GM12878 (cell line): ENCODE measurements around the gene DTX3. TPM values are rescaled to one million over a fixed set of nuclear protein-coding genes. Genes with fewer than 3 reads are reported as not detected.

Experiments used
- ATAC-seq: fragments of 200-7000 bp; cut with Tn5 transposase; 3 replicates; pipeline ENCODE4 v1.9.1; 2020; ENCODE audit warnings: mild to moderate bottlenecking, moderate library complexity
- BruUV-seq: library from RNA; stranded (reverse); fragments of 400-500 nt; replicated peaks from 2 replicates; lab custom pipeline; 2021; lab: Mats Ljungman, UMichigan
- CTCF ChIA-PET: fragments of 300-600 bp; sonication (Branson Sonifier 250); formaldehyde crosslinking; extraction: SDS; loops from one replicate; lab custom pipeline; 2021; ENCODE audit warnings: inconsistent platforms; lab: Yijun Ruan, JAX
- POLR2A ChIA-PET: fragments of 350-600 bp; formaldehyde crosslinking; extraction: SDS; loops from one replicate; lab custom pipeline; 2021; ENCODE audit warnings: inconsistent platforms; lab: Charles Lee
- RAD21 ChIA-PET: fragments of 300-600 bp; sonication (Branson Sonifier 250); formaldehyde crosslinking; loops from one replicate; lab custom pipeline; 2023; ENCODE audit warnings: antibody characterized with exemption; ENCODE audit not compliant: unreplicated experiment; lab: Charles Lee
- SMC1A ChIA-PET: fragments of 300-600 bp; sonication (Branson Sonifier 250); formaldehyde crosslinking; loops from one replicate; lab custom pipeline; 2023; ENCODE audit not compliant: unreplicated experiment, uncharacterized antibody; lab: Charles Lee
- DNase-seq: peaks from one replicate; pipeline ENCODE4 v3.0.0-alpha.2; 2011; ENCODE audit warnings: low read depth, low spot score
- FAIRE-seq: peaks from 3 replicates; lab custom pipeline; 2011; peaks lifted over from hg19 to GRCh38; lab: Jason Lieb, UNC
- H2AFZ ChIP-seq: 2 replicates; pipeline ENCODE4 v1.6.0; 2011; ENCODE audit warnings: low read depth, low read length, control low read depth; ENCODE audit not compliant: control insufficient read depth
- H3K27ac ChIP-seq: 2 replicates; pipeline ENCODE4 v1.5.1; 2011; ENCODE audit warnings: control low read depth; ENCODE audit not compliant: control insufficient read depth, insufficient read depth
- H3K27me3 ChIP-seq, 2 experiments: replicated peaks in 1 of 2; 2 replicates each; pipeline versions ENCODE4 v1.6.0 to v1.6.1; 2011; ENCODE audit warnings: low read length in 1 of 2; ENCODE audit not compliant: control insufficient read depth in 2 of 2, insufficient read depth in 2 of 2
- H3K36me3 ChIP-seq, 2 experiments: 2 replicates each; pipeline ENCODE4 v1.5.1; 2011; ENCODE audit warnings: low read length in 1 of 2; ENCODE audit not compliant: control insufficient read depth in 2 of 2, insufficient read depth in 2 of 2
- H3K4me1 ChIP-seq: 2 replicates; pipeline ENCODE4 v1.6.1; 2011; ENCODE audit warnings: mild to moderate bottlenecking, low read length, moderate library complexity, mixed read lengths; ENCODE audit not compliant: control insufficient read depth, insufficient read depth
- H3K4me2 ChIP-seq: 2 replicates; pipeline ENCODE4 v1.6.0; 2011; ENCODE audit warnings: control low read depth; ENCODE audit not compliant: control insufficient read depth, insufficient read depth
- H3K4me3 ChIP-seq: fragments of 200-600 bp; sonication (generic); 2 replicates; pipeline ENCODE4 v1.5.1; 2016
- H3K79me2 ChIP-seq: 2 replicates; pipeline ENCODE4 v1.6.0; 2011; ENCODE audit warnings: low read length; ENCODE audit not compliant: control insufficient read depth, insufficient read depth
- H3K9ac ChIP-seq: 2 replicates; pipeline ENCODE4 v1.8.0; 2011; ENCODE audit warnings: low read length, control low read depth, mixed read lengths; ENCODE audit not compliant: control insufficient read depth, insufficient read depth
- H3K9me3 ChIP-seq: replicated peaks from 3 replicates; pipeline ENCODE4 v1.5.1; 2011; ENCODE audit warnings: mild to moderate bottlenecking, low read length; ENCODE audit not compliant: control insufficient read depth, insufficient read depth
- H4K20me1 ChIP-seq: 2 replicates; pipeline ENCODE4 v1.6.0; 2011; ENCODE audit not compliant: control insufficient read depth, insufficient read depth
- HDGF ChIP-seq: fragments of 450-650 bp; IDR thresholded peaks from 2 replicates; pipeline ENCODE4 v1.6.1; 2016; ENCODE audit warnings: antibody characterized with exemption
- IKZF2 ChIP-seq, 2 experiments: fragments of 450-650 bp; IDR thresholded peaks; 2 replicates each; pipeline ENCODE4 v1.6.1; 2017; ENCODE audit warnings: mild to moderate bottlenecking in 2 of 2, moderate library complexity in 2 of 2
- MYB ChIP-seq: fragments of 150-350 bp; IDR thresholded peaks from 2 replicates; pipeline ENCODE4 v1.6.1; 2014; ENCODE audit warnings: mild to moderate bottlenecking, low read depth, low read length, borderline replicate concordance
- NBN ChIP-seq: fragments of 450-650 bp; IDR thresholded peaks from 2 replicates; pipeline ENCODE4 v1.6.1; 2016
- PRDM15 ChIP-seq: fragments of 450-650 bp; formaldehyde crosslinking; IDR thresholded peaks from 2 replicates; pipeline ENCODE4 v1.4.0; 2020; ENCODE audit warnings: mild to moderate bottlenecking, moderate library complexity
- SIN3A ChIP-seq: IDR thresholded peaks from 2 replicates; pipeline ENCODE4 v1.6.1; 2012; ENCODE audit warnings: low read depth, low read length, improper control_type of control experiment
- TAF1 ChIP-seq: IDR thresholded peaks from 2 replicates; pipeline ENCODE4 v1.6.1; 2011; ENCODE audit warnings: mild to moderate bottlenecking, low read depth, low read length, borderline replicate concordance
- YY1 ChIP-seq: IDR thresholded peaks from 2 replicates; pipeline ENCODE4 v1.6.1; 2011; ENCODE audit warnings: low read depth, mild to moderate bottlenecking, low read length
- WGBS: methylation state at CpG from one replicate; pipeline ENCODE4 v1.1.6; 2016; ENCODE audit warnings: low lambda C conversion rate; ENCODE audit not compliant: insufficient replicate concordance, insufficient coverage; ENCODE audit errors: missing lambda C conversion rate; 5-methylcytosine and 5-hydroxymethylcytosine counted together
- in situ Hi-C: fragments of 300-500 bp; cut with MboI; formaldehyde crosslinking; loops from 9 replicates; pipeline ENCODE4 v1.14.3; 2018; ENCODE audit warnings: mixed read lengths
- intact Hi-C: fragments of 100-400 bp; cut with micrococcal nuclease; formaldehyde crosslinking; loops from one replicate; pipeline ENCODE4 v1.14.2; 2022; ENCODE audit not compliant: unreplicated experiment
- polyA plus RNA-seq, 11 experiments: library from polyadenylated mRNA; depleted of rRNA in 4 of 11; unstranded in 6 of 11; stranded (reverse) in 5 of 11; fragments of >200 nt; fragmentation: Nextera tagmentation in 4 of 11; fragmentation: Illumina TruSeq in 1 of 11; extraction: Ambion mirVana in 4 of 11; extraction: Trizol in 1 of 11; gene quantifications; 1 replicate in 1 of 11; 2 replicates in 10 of 11; pipeline versions ENCODE4 v1.2.1 to v1.2.3, GENCODE V29; 2011 to 2016; ENCODE audit warnings: inconsistent platforms in 2 of 11, missing spikeins in 2 of 11, low read depth in 1 of 11
- total RNA-seq, 4 experiments: library from RNA; depleted of rRNA in 3 of 4; stranded (reverse); fragments of >200 nt in 3 of 4; fragmentation: Illumina TruSeq in 1 of 4; extraction: Trizol in 1 of 4; gene quantifications; 2 replicates each; pipeline versions ENCODE4 v1.2.1 to v1.2.3, GENCODE V29; 2013 to 2021

DTX3 gene
- total and polyA plus RNA-seq, 10 of the 15 experiments (the other 5 are each of a cell fraction or from before 2014, with no cell fraction given): 1.1 to 13.6 (median 5.6) TPM

- BruUV-seq: no TSS peak
- no peak for FAIRE-seq
- peak overlapping the region; percentile 98 for H3K4me3 ChIP-seq
- ATAC-seq: peak; percentile 4
- peak overlapping the region; percentile 93 for H2AFZ ChIP-seq
- H4K20me1 ChIP-seq: no peaks in the 10 kb centered on the region
- ChIA-PET POLR2A (interaction anchor here (0.8 to 1.7 kb wide), 6 partner anchors 10 to 70 kb away, joined by 3 to 7 read pairs (median 3); partner anchors contain the start of genes ARHGEF25 and DDIT3), RAD21 (interaction anchor here (0.7 to 2.3 kb wide), 2 partner anchors 24 to 327 kb away, joined by 3 to 8 read pairs; no protein-coding TSS in a partner anchor), SMC1A (interaction anchor here (0.6 to 2.4 kb wide), 5 partner anchors 8 to 558 kb away, joined by 3 to 7 read pairs (median 4); no protein-coding TSS in a partner anchor), CTCF (interaction anchor here (0.6 to 5.1 kb wide), 6 partner anchors 8 to 135 kb away, joined by 3 to 52 read pairs (median 4); partner anchors contain the start of gene INHBE)
- no peaks in the 10 kb centered on the region for H3K36me3 ChIP-seq
- H3K79me2 ChIP-seq: peaks cover 7% of the 10 kb centered on the region
- peaks cover 4% of the 10 kb centered on the region; the same call in 1 of the 2 replicates for H3K4me1 ChIP-seq
- 3% methylated on average over 2 of the region's 2 CpGs for WGBS
- H3K9me3 ChIP-seq: no peaks in the 10 kb centered on the region
- H3K4me2 ChIP-seq: peak overlapping the region; percentile 99
- no peak for DNase-seq
- intact Hi-C loops: loop anchor here (5.0 kb wide), 1 partner anchor 102 kb away; the partner anchor contains the start of gene OS9
- H3K27me3 ChIP-seq: no peaks in the 10 kb centered on the region
- TF ChIP-seq NBN (0 out of 2 replicates have a peak, but pooled peaks have one; percentile 4), HDGF (no peak), IKZF2 (IDR thresholded peaks at IDR 0.05) (no peak)
- in situ Hi-C loops: no loop called here
- H3K27ac ChIP-seq: peak overlapping the region; percentile 51
- H3K9ac ChIP-seq: peak overlapping the region; percentile 67
Measured at GRCh38 chr12:57590479-57590863, 14.2 kb upstream of the DTX3 start.

- in situ Hi-C loops: no loop called here
- POLR2A ChIA-PET: interaction anchor here (0.9 to 2.0 kb wide), 7 partner anchors 9 to 70 kb away, joined by 3 to 9 read pairs (median 3); partner anchors contain the start of genes ARHGEF25 and DDIT3
- TF ChIP-seq MYB (no peak), PRDM15 (CRISPR knock-in tag) (peak; percentile 90), TAF1 (no peak; the same call in 1 of the 2 replicates), YY1 (peak; percentile 80), SIN3A (peak; percentile 93)
Measured at GRCh38 chr12:57590864-57591781, 13.5 kb upstream of the DTX3 start, which contains the start of gene PIP4K2C. Gene PIP4K2C, plus strand, starts transcription at chr12:57591192. Its CDS starts 98 bp downstream, at chr12:57591290.

More at GRCh38 chr12:57590864-57591781, 13.5 kb upstream of the DTX3 start, which contains the start of gene PIP4K2C:
- ATAC-seq (peak; percentile 99), DNase-seq (peak; percentile 44), FAIRE-seq (peak; percentile 86)
- CTCF ChIA-PET: interaction anchor here (0.6 to 5.1 kb wide), 7 partner anchors 8 to 136 kb away, joined by 3 to 52 read pairs (median 5); partner anchors contain the start of genes INHBE and OS9
- Histone ChIP-seq H3K9ac (peak within 1 kb of the TSS; percentile 67), H4K20me1 (no peaks in the 10 kb centered on the region), H3K27me3 (no peaks in the 10 kb centered on the region), H3K9me3 (no peaks in the 10 kb centered on the region), H3K27ac (peak within 1 kb of the TSS; percentile 51), H3K36me3 (no peaks in the 10 kb centered on the region), H3K4me2 (peak within 1 kb of the TSS; percentile 99), H3K4me1 (peaks cover 4% of the 10 kb centered on the region; the same call in 1 of the 2 replicates), H3K4me3 (peak within 1 kb of the TSS; percentile 98), H3K79me2 (peaks cover 7% of the 10 kb centered on the region), H2AFZ (peak within 1 kb of the TSS; percentile 93)
- under 1% methylated on average over 67 of the region's 69 CpGs for WGBS
- intact Hi-C loops: loop anchor here (5.0 kb wide), 1 partner anchor 101 kb away; the partner anchor contains the start of gene OS9
- SMC1A ChIA-PET: interaction anchor here (0.8 to 2.8 kb wide), 5 partner anchors 9 to 30 kb away, joined by 3 to 15 read pairs (median 5); no protein-coding TSS in a partner anchor
- RAD21 ChIA-PET: interaction anchor here (2.3 kb wide), 1 partner anchor 23 kb away, joined by 8 read pairs; no protein-coding TSS in a partner anchor
- BruUV-seq: TSS peak; percentile 65
